ENCODE data around the gene CNR1. TPM values are rescaled to one million over a fixed set of nuclear protein-coding genes. Genes with fewer than 3 reads are reported as not detected.

The CNR1 gene
- total RNA-seq, 2 donors from 2014 or later = 0.82 to 2.9 TPM

GRCh38 chr6:88134575-88134974, 31.6 kb downstream of the CNR1 start:
- Histone ChIP-seq H3K9ac (ENCODE audit: low read depth in 2 of 2, low read length in 2 of 2) (no peak overlapping the region), H3K27ac (no peak overlapping the region), H3K4me3 (no peak overlapping the region), H3K9me3 (no peaks in the 10 kb centered on the region), H3K36me3 (no peaks in the 10 kb centered on the region), H3K27me3 (no peaks in the 10 kb centered on the region), H3K4me1 (no peaks in the 10 kb centered on the region)
- no peak for TF ChIP-seq CTCF (IDR thresholded peaks at IDR 0.05)
- DNase-seq = no peak
- intact Hi-C loops (cut with DNase I) = no loop called here

GRCh38 chr6:88133718-88134117, 32.4 kb downstream of the CNR1 start:
- TF ChIP-seq CTCF (IDR thresholded peaks at IDR 0.05) = no peak
- intact Hi-C loops (cut with DNase I) = no loop called here

GRCh38 chr6:88124925-88125557, 41.1 kb downstream of the CNR1 start:
- DNase-seq = no peak
- intact Hi-C loops (cut with DNase I) = no loop called here
- Histone ChIP-seq H3K9ac (ENCODE audit: low read depth in 2 of 2, low read length in 2 of 2) (no peak overlapping the region), H3K27ac (no peak overlapping the region), H3K27me3 (no peaks in the 10 kb centered on the region), H3K36me3 (no peaks in the 10 kb centered on the region), H3K4me1 (no peaks in the 10 kb centered on the region), H3K9me3 (no peaks in the 10 kb centered on the region), H3K4me3 (no peak overlapping the region)
- TF ChIP-seq CTCF (IDR thresholded peaks at IDR 0.05) = no peak

More at GRCh38 chr6:88133718-88134117, 32.4 kb downstream of the CNR1 start:
- H3K9ac ChIP-seq (ENCODE audit: low read depth in 2 of 2, low read length in 2 of 2) = no peak overlapping the region
- H3K27me3 ChIP-seq = no peaks in the 10 kb centered on the region
- H3K4me1 ChIP-seq = no peaks in the 10 kb centered on the region
- no peak for DNase-seq
- no peak overlapping the region for H3K4me3 ChIP-seq
- no peak overlapping the region for H3K27ac ChIP-seq
- H3K9me3 ChIP-seq = no peaks in the 10 kb centered on the region
- no peaks in the 10 kb centered on the region for H3K36me3 ChIP-seq

GRCh38 chr6:88120635-88121034, 45.5 kb downstream of the CNR1 start:
- H3K9me3 ChIP-seq = no peaks in the 10 kb centered on the region

GRCh38 chr6:88119769-88120168, 46.4 kb downstream of the CNR1 start:
- H3K4me3 ChIP-seq = no peak overlapping the region
- H3K27me3 ChIP-seq = no peaks in the 10 kb centered on the region
- no peaks in the 10 kb centered on the region for H3K4me1 ChIP-seq
- no peaks in the 10 kb centered on the region for H3K9me3 ChIP-seq
- intact Hi-C loops (cut with DNase I) = no loop called here
- DNase-seq = no peak
- no peak for TF ChIP-seq CTCF (IDR thresholded peaks at IDR 0.05)
- H3K9ac ChIP-seq (ENCODE audit: low read depth in 2 of 2, low read length in 2 of 2) = no peak overlapping the region
- H3K36me3 ChIP-seq = no peaks in the 10 kb centered on the region
- no peak overlapping the region for H3K27ac ChIP-seq

More at GRCh38 chr6:88120635-88121034, 45.5 kb downstream of the CNR1 start:
- Histone ChIP-seq H3K4me3 (no peak overlapping the region), H3K27me3 (no peaks in the 10 kb centered on the region), H3K27ac (no peak overlapping the region), H3K4me1 (no peaks in the 10 kb centered on the region), H3K9ac (ENCODE audit: low read depth in 2 of 2, low read length in 2 of 2) (no peak overlapping the region), H3K36me3 (no peaks in the 10 kb centered on the region)
- no peak for TF ChIP-seq CTCF (IDR thresholded peaks at IDR 0.05)
- intact Hi-C loops (cut with DNase I) = no loop called here
- no peak for DNase-seq
